HL-60 (cell line): Measurements from ENCODE around the gene NR2F6.

ENCODE experiments used
- CTCF ChIP-seq: IDR thresholded peaks from one replicate; pipeline ENCODE4 v1.5.1; 2011; ENCODE audit warnings: low read length, control low read depth, inconsistent platforms; ENCODE audit not compliant: insufficient read depth
- SPI1 ChIP-seq: IDR thresholded peaks from 2 replicates; pipeline ENCODE4 v1.6.1; 2012; ENCODE audit warnings: low read depth, mild to moderate bottlenecking, borderline replicate concordance
- TF ChIP-seq, protein P1 (sequence below): IDR thresholded peaks from 2 replicates; pipeline ENCODE4 v1.6.1; 2012; ENCODE audit warnings: low read depth; ENCODE audit not compliant: insufficient replicate concordance

GRCh38 chr19:17194608-17195007 lies 51.1 kb downstream of the NR2F6 start:
- TF ChIP-seq CTCF (no peak), SPI1 (no peak)
- TF ChIP-seq, protein P1, sequence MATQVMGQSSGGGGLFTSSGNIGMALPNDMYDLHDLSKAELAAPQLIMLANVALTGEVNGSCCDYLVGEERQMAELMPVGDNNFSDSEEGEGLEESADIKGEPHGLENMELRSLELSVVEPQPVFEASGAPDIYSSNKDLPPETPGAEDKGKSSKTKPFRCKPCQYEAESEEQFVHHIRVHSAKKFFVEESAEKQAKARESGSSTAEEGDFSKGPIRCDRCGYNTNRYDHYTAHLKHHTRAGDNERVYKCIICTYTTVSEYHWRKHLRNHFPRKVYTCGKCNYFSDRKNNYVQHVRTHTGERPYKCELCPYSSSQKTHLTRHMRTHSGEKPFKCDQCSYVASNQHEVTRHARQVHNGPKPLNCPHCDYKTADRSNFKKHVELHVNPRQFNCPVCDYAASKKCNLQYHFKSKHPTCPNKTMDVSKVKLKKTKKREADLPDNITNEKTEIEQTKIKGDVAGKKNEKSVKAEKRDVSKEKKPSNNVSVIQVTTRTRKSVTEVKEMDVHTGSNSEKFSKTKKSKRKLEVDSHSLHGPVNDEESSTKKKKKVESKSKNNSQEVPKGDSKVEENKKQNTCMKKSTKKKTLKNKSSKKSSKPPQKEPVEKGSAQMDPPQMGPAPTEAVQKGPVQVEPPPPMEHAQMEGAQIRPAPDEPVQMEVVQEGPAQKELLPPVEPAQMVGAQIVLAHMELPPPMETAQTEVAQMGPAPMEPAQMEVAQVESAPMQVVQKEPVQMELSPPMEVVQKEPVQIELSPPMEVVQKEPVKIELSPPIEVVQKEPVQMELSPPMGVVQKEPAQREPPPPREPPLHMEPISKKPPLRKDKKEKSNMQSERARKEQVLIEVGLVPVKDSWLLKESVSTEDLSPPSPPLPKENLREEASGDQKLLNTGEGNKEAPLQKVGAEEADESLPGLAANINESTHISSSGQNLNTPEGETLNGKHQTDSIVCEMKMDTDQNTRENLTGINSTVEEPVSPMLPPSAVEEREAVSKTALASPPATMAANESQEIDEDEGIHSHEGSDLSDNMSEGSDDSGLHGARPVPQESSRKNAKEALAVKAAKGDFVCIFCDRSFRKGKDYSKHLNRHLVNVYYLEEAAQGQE = no peak
